ENCODE results near the gene SRD5A1.

Gene SRD5A1

GRCh38 chr5:6602441-6602840, 30.8 kb upstream of the SRD5A1 start:
- TF ChIP-seq, protein P1, sequence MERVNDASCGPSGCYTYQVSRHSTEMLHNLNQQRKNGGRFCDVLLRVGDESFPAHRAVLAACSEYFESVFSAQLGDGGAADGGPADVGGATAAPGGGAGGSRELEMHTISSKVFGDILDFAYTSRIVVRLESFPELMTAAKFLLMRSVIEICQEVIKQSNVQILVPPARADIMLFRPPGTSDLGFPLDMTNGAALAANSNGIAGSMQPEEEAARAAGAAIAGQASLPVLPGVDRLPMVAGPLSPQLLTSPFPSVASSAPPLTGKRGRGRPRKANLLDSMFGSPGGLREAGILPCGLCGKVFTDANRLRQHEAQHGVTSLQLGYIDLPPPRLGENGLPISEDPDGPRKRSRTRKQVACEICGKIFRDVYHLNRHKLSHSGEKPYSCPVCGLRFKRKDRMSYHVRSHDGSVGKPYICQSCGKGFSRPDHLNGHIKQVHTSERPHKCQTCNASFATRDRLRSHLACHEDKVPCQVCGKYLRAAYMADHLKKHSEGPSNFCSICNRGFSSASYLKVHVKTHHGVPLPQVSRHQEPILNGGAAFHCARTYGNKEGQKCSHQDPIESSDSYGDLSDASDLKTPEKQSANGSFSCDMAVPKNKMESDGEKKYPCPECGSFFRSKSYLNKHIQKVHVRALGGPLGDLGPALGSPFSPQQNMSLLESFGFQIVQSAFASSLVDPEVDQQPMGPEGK (CRISPR knock-in tag; IDR thresholded peaks at IDR 0.05; ENCODE audit: borderline replicate concordance), result no peak
- TF ChIP-seq GLIS3 (CRISPR knock-in tag; IDR thresholded peaks at IDR 0.05) (no peak), ZC3H10 (CRISPR knock-in tag; IDR thresholded peaks at IDR 0.05) (no peak), PPARA (CRISPR knock-in tag; IDR thresholded peaks at IDR 0.05; ENCODE audit: borderline replicate concordance) (no peak), ESRRG (CRISPR knock-in tag; IDR thresholded peaks at IDR 0.05) (no peak)

GRCh38 chr5:6603643-6604042, 29.6 kb upstream of the SRD5A1 start:
- ATAC-seq, result no peak
- no peak for TF ChIP-seq SNAI2 (CRISPR knock-in tag; IDR thresholded peaks at IDR 0.05)
- TF ChIP-seq, protein P1 (CRISPR knock-in tag; IDR thresholded peaks at IDR 0.05; ENCODE audit: borderline replicate concordance), result no peak
- TF ChIP-seq POU6F1 (CRISPR knock-in tag; IDR thresholded peaks at IDR 0.05; ENCODE audit: borderline replicate concordance, low read depth), result no peak
- TF ChIP-seq ZFP3 (CRISPR knock-in tag; IDR thresholded peaks at IDR 0.05), result no peak
- TF ChIP-seq, protein P2, sequence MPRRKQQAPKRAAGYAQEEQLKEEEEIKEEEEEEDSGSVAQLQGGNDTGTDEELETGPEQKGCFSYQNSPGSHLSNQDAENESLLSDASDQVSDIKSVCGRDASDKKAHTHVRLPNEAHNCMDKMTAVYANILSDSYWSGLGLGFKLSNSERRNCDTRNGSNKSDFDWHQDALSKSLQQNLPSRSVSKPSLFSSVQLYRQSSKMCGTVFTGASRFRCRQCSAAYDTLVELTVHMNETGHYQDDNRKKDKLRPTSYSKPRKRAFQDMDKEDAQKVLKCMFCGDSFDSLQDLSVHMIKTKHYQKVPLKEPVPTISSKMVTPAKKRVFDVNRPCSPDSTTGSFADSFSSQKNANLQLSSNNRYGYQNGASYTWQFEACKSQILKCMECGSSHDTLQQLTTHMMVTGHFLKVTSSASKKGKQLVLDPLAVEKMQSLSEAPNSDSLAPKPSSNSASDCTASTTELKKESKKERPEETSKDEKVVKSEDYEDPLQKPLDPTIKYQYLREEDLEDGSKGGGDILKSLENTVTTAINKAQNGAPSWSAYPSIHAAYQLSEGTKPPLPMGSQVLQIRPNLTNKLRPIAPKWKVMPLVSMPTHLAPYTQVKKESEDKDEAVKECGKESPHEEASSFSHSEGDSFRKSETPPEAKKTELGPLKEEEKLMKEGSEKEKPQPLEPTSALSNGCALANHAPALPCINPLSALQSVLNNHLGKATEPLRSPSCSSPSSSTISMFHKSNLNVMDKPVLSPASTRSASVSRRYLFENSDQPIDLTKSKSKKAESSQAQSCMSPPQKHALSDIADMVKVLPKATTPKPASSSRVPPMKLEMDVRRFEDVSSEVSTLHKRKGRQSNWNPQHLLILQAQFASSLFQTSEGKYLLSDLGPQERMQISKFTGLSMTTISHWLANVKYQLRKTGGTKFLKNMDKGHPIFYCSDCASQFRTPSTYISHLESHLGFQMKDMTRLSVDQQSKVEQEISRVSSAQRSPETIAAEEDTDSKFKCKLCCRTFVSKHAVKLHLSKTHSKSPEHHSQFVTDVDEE (CRISPR knock-in tag; IDR thresholded peaks at IDR 0.05), result no peak
- TF ChIP-seq, protein P3, sequence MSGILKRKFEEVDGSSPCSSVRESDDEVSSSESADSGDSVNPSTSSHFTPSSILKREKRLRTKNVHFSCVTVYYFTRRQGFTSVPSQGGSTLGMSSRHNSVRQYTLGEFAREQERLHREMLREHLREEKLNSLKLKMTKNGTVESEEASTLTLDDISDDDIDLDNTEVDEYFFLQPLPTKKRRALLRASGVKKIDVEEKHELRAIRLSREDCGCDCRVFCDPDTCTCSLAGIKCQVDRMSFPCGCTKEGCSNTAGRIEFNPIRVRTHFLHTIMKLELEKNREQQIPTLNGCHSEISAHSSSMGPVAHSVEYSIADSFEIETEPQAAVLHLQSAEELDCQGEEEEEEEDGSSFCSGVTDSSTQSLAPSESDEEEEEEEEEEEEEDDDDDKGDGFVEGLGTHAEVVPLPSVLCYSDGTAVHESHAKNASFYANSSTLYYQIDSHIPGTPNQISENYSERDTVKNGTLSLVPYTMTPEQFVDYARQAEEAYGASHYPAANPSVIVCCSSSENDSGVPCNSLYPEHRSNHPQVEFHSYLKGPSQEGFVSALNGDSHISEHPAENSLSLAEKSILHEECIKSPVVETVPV (CRISPR knock-in tag; IDR thresholded peaks at IDR 0.05), result no peak
- no peak for TF ChIP-seq ZNF565 (CRISPR knock-in tag; conservative IDR thresholded peaks at IDR 0.05; ENCODE audit: low read depth)

More at GRCh38 chr5:6602441-6602840, 30.8 kb upstream of the SRD5A1 start:
- ATAC-seq, result no peak

DNA sequence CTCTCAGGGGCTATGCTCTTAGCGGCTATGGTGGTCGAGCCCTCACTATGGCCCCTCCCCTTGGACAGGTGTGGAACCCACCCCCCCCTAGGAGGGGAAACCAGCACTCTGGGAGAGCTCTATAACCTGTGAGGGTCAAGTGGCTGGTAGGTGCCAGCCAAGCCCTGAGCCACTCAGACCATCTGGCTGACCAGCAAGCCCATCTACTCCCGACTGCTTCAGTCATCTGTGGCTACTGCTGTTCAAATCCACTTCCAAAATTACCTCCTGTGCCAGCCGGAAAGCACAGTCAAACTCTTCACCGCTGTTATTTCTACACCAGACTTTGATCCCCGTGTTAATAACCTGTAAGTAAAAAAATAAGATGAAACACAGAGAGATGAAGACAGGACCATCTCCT, 28.9 kb upstream of the SRD5A1 start:
- TF ChIP-seq, protein P3 (CRISPR knock-in tag; IDR thresholded peaks at IDR 0.05), result no peak
- TF ChIP-seq GLIS3 (CRISPR knock-in tag; IDR thresholded peaks at IDR 0.05) (no peak), PPARA (CRISPR knock-in tag; IDR thresholded peaks at IDR 0.05; ENCODE audit: borderline replicate concordance) (no peak), ZNF8 (CRISPR knock-in tag; IDR thresholded peaks at IDR 0.05) (no peak), TOX (CRISPR knock-in tag; IDR thresholded peaks at IDR 0.05; ENCODE audit: borderline replicate concordance) (no peak), ESRRG (CRISPR knock-in tag; IDR thresholded peaks at IDR 0.05) (no peak), ZFP30 (CRISPR knock-in tag; IDR thresholded peaks at IDR 0.05) (no peak)
- no peak for ATAC-seq

DNA sequence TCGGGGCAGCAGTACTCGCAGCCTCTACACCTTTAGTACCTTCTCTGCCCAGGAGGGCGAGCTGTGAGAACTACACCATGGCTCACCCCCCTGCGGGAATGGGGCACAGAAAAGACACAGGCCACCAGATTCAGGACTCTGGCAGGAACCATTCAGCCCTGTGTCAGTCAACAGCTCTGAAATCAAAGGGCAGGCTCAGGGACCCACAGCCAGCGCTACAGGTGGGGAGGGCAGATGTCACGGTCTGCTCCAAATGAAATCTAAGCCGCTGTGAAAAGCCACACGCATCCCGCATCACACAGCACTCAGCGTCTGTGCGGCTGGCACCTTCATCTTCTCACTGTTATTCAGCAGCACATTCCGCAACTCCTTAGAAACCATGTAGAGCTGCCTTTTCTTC, 28.3 kb upstream of the SRD5A1 start:
- TF ChIP-seq OSR1 (CRISPR knock-in tag; IDR thresholded peaks at IDR 0.05), result no peak
- TF ChIP-seq ZC3H10 (CRISPR knock-in tag; IDR thresholded peaks at IDR 0.05), result no peak
- TF ChIP-seq ARNTL (CRISPR knock-in tag; IDR thresholded peaks at IDR 0.05; ENCODE audit: borderline replicate concordance, low read depth), result no peak
- TF ChIP-seq PPARA (CRISPR knock-in tag; IDR thresholded peaks at IDR 0.05; ENCODE audit: borderline replicate concordance), result no peak
- TF ChIP-seq, protein P3 (CRISPR knock-in tag; IDR thresholded peaks at IDR 0.05), result no peak
- TF ChIP-seq POU6F1 (CRISPR knock-in tag; IDR thresholded peaks at IDR 0.05; ENCODE audit: borderline replicate concordance, low read depth), result no peak
- TF ChIP-seq TOX (CRISPR knock-in tag; IDR thresholded peaks at IDR 0.05; ENCODE audit: borderline replicate concordance), result no peak
- no peak for TF ChIP-seq SNAI2 (CRISPR knock-in tag; IDR thresholded peaks at IDR 0.05)
- no peak for ATAC-seq

Measured in SK-N-SH treated with all-trans-retinoic acid at 6 μM for 48 hours (cell line).